HEK293T (cell line): ENCODE data around the gene PIGQ.

ENCODE experiments used
- CTCF ChIA-PET: fragments of 350-600 bp; formaldehyde crosslinking; extraction: SDS; loops from one replicate; lab custom pipeline; 2021; ENCODE audit warnings: antibody characterized with exemption, inconsistent platforms; lab: Yijun Ruan, JAX
- POLR2A ChIA-PET: fragments of 350-600 bp; formaldehyde crosslinking; extraction: SDS; loops from one replicate; lab custom pipeline; 2020; ENCODE audit warnings: antibody characterized with exemption, inconsistent platforms; lab: Yijun Ruan, JAX
- DNase-seq: peaks from one replicate; pipeline ENCODE4 v3.0.0; 2012; ENCODE audit warnings: mixed read lengths; ENCODE audit errors: extremely low spot score
- ARNT ChIP-seq: fragments of 450-650 bp; IDR thresholded peaks from 2 replicates; pipeline ENCODE4 v1.6.1; 2017; ENCODE audit warnings: mild to moderate bottlenecking
- BHLHE40 ChIP-seq: fragments of 450-650 bp; IDR thresholded peaks from 2 replicates; pipeline ENCODE4 v1.6.1; 2016; ENCODE audit warnings: mild to moderate bottlenecking, moderate library complexity, borderline replicate concordance
- CTBP1 ChIP-seq: fragments of 450-650 bp; IDR thresholded peaks from 2 replicates; pipeline ENCODE4 v1.6.1; 2016; ENCODE audit warnings: borderline replicate concordance
- ELF4 ChIP-seq: fragments of 450-650 bp; IDR thresholded peaks from 2 replicates; pipeline ENCODE4 v1.6.1; 2017; ENCODE audit warnings: antibody characterized with exemption
- FOXA1 ChIP-seq: fragments of 450-650 bp; IDR thresholded peaks from 2 replicates; pipeline ENCODE4 v1.6.1; 2016; ENCODE audit warnings: mild to moderate bottlenecking
- FOXK2 ChIP-seq: fragments of 450-650 bp; IDR thresholded peaks from 2 replicates; pipeline ENCODE4 v1.6.1; 2016; ENCODE audit warnings: mild to moderate bottlenecking
- FOXM1 ChIP-seq: fragments of 450-650 bp; IDR thresholded peaks from 2 replicates; pipeline ENCODE4 v1.6.1; 2017; ENCODE audit warnings: mild to moderate bottlenecking, borderline replicate concordance
- HDGF ChIP-seq: fragments of 450-650 bp; IDR thresholded peaks from 2 replicates; pipeline ENCODE4 v1.6.1; 2017; ENCODE audit warnings: antibody characterized with exemption, borderline replicate concordance
- L3MBTL2 ChIP-seq: fragments of 450-650 bp; conservative IDR thresholded peaks from 2 replicates; pipeline ENCODE4 v1.6.1; 2016; ENCODE audit warnings: mild to moderate bottlenecking
- LEF1 ChIP-seq: fragments of 450-650 bp; IDR thresholded peaks from 2 replicates; pipeline ENCODE4 v1.6.1; 2017; ENCODE audit warnings: mild to moderate bottlenecking, borderline replicate concordance
- NFRKB ChIP-seq: fragments of 450-650 bp; IDR thresholded peaks from 2 replicates; pipeline ENCODE4 v1.6.1; 2016; ENCODE audit warnings: mild to moderate bottlenecking, moderate library complexity
- SP1 ChIP-seq: fragments of 450-650 bp; IDR thresholded peaks from 2 replicates; pipeline ENCODE4 v1.6.1; 2017
- SUZ12 ChIP-seq: fragments of 450-650 bp; IDR thresholded peaks from 2 replicates; pipeline ENCODE4 v1.6.1; 2016; ENCODE audit warnings: mild to moderate bottlenecking
- TARDBP ChIP-seq: fragments of 450-650 bp; IDR thresholded peaks from 2 replicates; pipeline ENCODE4 v1.6.1; 2016
- ZNF384 ChIP-seq: fragments of 450-650 bp; IDR thresholded peaks from 2 replicates; pipeline ENCODE4 v1.6.1; 2016
- TF ChIP-seq, protein P1 (sequence below): fragments of 450-650 bp; IDR thresholded peaks from 2 replicates; pipeline ENCODE4 v1.6.1; 2016

Gene PIGQ

GRCh38 chr16:560204-560700, 9.5 kb upstream of the PIGQ start, which contains the start of gene PRR35:
PRR35 (plus strand) TSS chr16:560394; CDS start chr16:563295, 2,901 bp downstream.
- CTCF ChIA-PET: no interaction called here

GRCh38 chr16:560701-561412, 8.9 kb upstream of the PIGQ start:
- no peak for DNase-seq
- TF ChIP-seq FOXM1 (no peak), CTBP1 (no peak), LEF1 (no peak), FOXK2 (no peak), ARNT (no peak), ZNF384 (no peak), BHLHE40 (no peak), NFRKB (no peak), HDGF (no peak), FOXA1 (no peak), ELF4 (no peak), SP1 (no peak), TARDBP (no peak)
- TF ChIP-seq, protein P1, sequence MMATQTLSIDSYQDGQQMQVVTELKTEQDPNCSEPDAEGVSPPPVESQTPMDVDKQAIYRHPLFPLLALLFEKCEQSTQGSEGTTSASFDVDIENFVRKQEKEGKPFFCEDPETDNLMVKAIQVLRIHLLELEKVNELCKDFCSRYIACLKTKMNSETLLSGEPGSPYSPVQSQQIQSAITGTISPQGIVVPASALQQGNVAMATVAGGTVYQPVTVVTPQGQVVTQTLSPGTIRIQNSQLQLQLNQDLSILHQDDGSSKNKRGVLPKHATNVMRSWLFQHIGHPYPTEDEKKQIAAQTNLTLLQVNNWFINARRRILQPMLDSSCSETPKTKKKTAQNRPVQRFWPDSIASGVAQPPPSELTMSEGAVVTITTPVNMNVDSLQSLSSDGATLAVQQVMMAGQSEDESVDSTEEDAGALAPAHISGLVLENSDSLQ: no peak
- ChIA-PET CTCF (no interaction called here), POLR2A (no interaction called here)

More at GRCh38 chr16:560204-560700, 9.5 kb upstream of the PIGQ start, which contains the start of gene PRR35:
- no peak for TF ChIP-seq FOXM1
- no peak for TF ChIP-seq TARDBP
- no peak for TF ChIP-seq SP1
- TF ChIP-seq LEF1: no peak
- TF ChIP-seq L3MBTL2: no peak
- TF ChIP-seq CTBP1: no peak
- TF ChIP-seq HDGF: no peak
- TF ChIP-seq, protein P1: no peak
- TF ChIP-seq ZNF384: no peak
- TF ChIP-seq ARNT: no peak
- TF ChIP-seq BHLHE40: no peak
- TF ChIP-seq ELF4: no peak
- no peak for TF ChIP-seq SUZ12
- no peak for TF ChIP-seq FOXA1
- TF ChIP-seq NFRKB: no peak
- TF ChIP-seq FOXK2: no peak
- DNase-seq: no peak
- POLR2A ChIA-PET: no interaction called here

- DNase-seq: no peak
- CTCF ChIA-PET: no interaction called here
- POLR2A ChIA-PET: no interaction called here
- no peak for TF ChIP-seq L3MBTL2
These were observed 8.4 kb upstream of the PIGQ start for GRCh38 chr16:561413-561794.

DNA sequence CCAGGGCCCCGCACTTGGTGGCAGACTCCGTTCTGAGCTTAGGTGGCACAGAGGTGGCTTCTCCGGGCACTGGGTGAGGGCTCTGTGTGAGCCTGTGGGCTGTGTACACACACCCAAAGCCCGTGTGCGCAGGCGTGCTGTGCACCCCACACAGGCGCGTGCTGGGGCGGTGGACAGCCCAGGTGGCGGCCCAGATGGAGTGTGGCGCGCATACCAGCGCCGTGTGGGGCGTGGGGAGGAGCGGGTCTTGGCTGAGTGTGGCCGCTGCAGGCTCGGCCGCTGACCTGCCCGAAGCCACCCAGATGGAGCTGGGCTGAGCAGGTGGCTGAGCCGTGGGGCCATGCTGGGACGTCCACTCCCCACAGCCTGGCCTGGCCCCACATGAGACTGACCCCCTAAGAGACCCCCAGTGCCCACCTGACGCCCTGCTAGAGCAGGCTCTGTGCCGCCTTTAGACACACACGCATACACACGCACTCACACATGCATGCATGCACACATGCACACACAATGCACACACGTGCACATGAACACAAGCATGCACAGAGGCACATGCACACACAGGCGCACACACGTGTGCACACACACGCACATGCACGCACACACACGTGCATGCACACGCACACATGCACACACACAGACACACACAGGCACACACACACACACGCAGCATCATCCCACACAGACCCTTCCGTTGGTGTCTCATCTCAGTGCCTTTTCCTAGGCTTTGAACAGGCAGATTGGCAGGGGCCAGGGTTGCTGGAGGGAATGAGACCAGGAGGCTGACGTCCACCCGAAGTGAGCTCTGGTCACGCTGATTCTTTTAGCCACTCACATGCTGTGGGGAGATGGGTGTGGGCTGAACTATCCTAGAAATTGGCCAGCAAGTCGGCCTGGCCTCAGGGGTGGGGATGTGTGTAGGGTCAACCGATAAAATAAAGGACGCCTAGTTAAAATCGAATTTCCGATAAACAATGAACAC, 7.5 kb upstream of the PIGQ start:
- no peak for DNase-seq
- POLR2A ChIA-PET: no interaction called here
- CTCF ChIA-PET: no interaction called here
- no peak for TF ChIP-seq L3MBTL2
- no peak for TF ChIP-seq SUZ12
- TF ChIP-seq TARDBP: no peak
- no peak for TF ChIP-seq FOXA1
- TF ChIP-seq, protein P1: no peak
- no peak for TF ChIP-seq ELF4
- no peak for TF ChIP-seq BHLHE40
- TF ChIP-seq LEF1: no peak
- no peak for TF ChIP-seq HDGF
- no peak for TF ChIP-seq NFRKB
- TF ChIP-seq FOXM1: no peak
- TF ChIP-seq SP1: no peak
- TF ChIP-seq ZNF384: no peak
- TF ChIP-seq ARNT: no peak
- TF ChIP-seq CTBP1: no peak

- TF ChIP-seq FOXA1 (no peak), NFRKB (no peak), ELF4 (no peak), FOXK2 (no peak), CTBP1 (no peak), TARDBP (no peak)
- DNase-seq: no peak
- CTCF ChIA-PET: no interaction called here
- POLR2A ChIA-PET: no interaction called here
These were observed 6.6 kb upstream of the PIGQ start for GRCh38 chr16:563072-563644.
